Uterus (tissue), 4 donors: Measurements from ENCODE around the gene SMARCC1. TPM values are rescaled to one million over a fixed set of nuclear protein-coding genes. Genes with fewer than 3 reads are reported as not detected.
"Not testable (repeated sequence)": the region's sequence is repeated elsewhere in the genome, so short reads cannot be mapped to it uniquely, and the experiment has no call there.

ENCODE experiments used
- DNase-seq, 2 donors: peaks; one replicate each; pipeline ENCODE4 v3.0.0-alpha.2; 2019 to 2020
- H3K27ac ChIP-seq, 2 donors: fragments of 200-600 bp; sonication (generic); 1 replicate in 1 of 2; 2 replicates in 1 of 2; pipeline ENCODE4 v1.5.1; 2016 to 2018
- H3K27me3 ChIP-seq, 2 donors: fragments of 200-600 bp; sonication (generic); one replicate each; pipeline ENCODE4 v1.5.1; 2018 to 2019; ENCODE audit warnings: control low read depth in 1 of 2
- H3K36me3 ChIP-seq, 2 donors: fragments of 200-600 bp; sonication (generic); one replicate each; pipeline ENCODE4 v1.5.1; 2019; ENCODE audit warnings: control low read depth in 1 of 2
- H3K4me1 ChIP-seq, 2 donors: fragments of 200-600 bp; sonication (generic); one replicate each; pipeline ENCODE4 v1.5.1; 2018 to 2019; ENCODE audit warnings: control low read depth in 1 of 2
- H3K4me3 ChIP-seq, 2 donors: fragments of 200-600 bp; sonication (generic); 1 replicate in 1 of 2; 2 replicates in 1 of 2; pipeline ENCODE4 v1.5.1; 2018 to 2019; ENCODE audit warnings: mild to moderate bottlenecking in 1 of 2
- H3K9me3 ChIP-seq, 2 donors: fragments of 200-600 bp; sonication (generic); one replicate each; pipeline ENCODE4 v1.5.1; 2019; ENCODE audit warnings: control low read depth in 1 of 2
- CTCF ChIP-seq, 4 experiments: fragments of 200-600 bp in 2 of 4; fragments of 450-650 bp in 2 of 4; sonication (generic) in 2 of 4; IDR thresholded peaks; one replicate each; pipeline ENCODE4 v1.5.1; 2016 to 2019; ENCODE audit warnings: antibody characterized with exemption in 4 of 4, mild to moderate bottlenecking in 2 of 4, moderate library complexity in 1 of 4
- POLR2A ChIP-seq, 2 donors: fragments of 450-650 bp; IDR thresholded peaks; one replicate each; pipeline ENCODE4 v1.6.1; 2016; ENCODE audit warnings: antibody characterized with exemption in 2 of 2, mild to moderate bottlenecking in 1 of 2, moderate library complexity in 1 of 2
- intact Hi-C: fragments of 100-400 bp; cut with DNase I; formaldehyde crosslinking; loops from one replicate; pipeline ENCODE4 v1.15.1; 2023; ENCODE audit warnings: low total_unique reads
- total RNA-seq, 4 donors: library from RNA; depleted of rRNA in 3 of 4; stranded (reverse); fragments of >200 nt in 3 of 4; gene quantifications; one replicate each; pipeline versions ENCODE4 v1.1.0 to v1.2.4, GENCODE V29; 2014 to 2023
- donor health status: DM: yes; HTN: yes; CAD: no.

The SMARCC1 gene
- total RNA-seq: 10 to 100 TPM; 23.8 to 61.0 (median 45.5) TPM

- intact Hi-C loops: no loop called here
- Histone ChIP-seq H3K27ac (peak within 1 kb of the TSS; percentile 94 to 96), H3K4me1 (no peaks in the 10 kb centered on the region), H3K9me3 (no peaks in the 10 kb centered on the region), H3K36me3 (no peaks in the 10 kb centered on the region), H3K4me3 (peak within 1 kb of the TSS; percentile 88 to 91), H3K27me3 (no peaks in the 10 kb centered on the region)
- DNase-seq: peak; percentile 96 to 98
- TF ChIP-seq CTCF (IDR thresholded peaks at IDR 0.05) (peak in 3 of 4 experiments; percentile 5 to 55 (median 19)), POLR2A (IDR thresholded peaks at IDR 0.05) (peak; percentile 83 to 95)
Observed at GRCh38 chr3:47781685-47782445, at the start of gene SMARCC1. TSS of gene SMARCC1 (minus strand) at chr3:47781893. CDS start at chr3:47781797, 96 bp downstream.

DNA sequence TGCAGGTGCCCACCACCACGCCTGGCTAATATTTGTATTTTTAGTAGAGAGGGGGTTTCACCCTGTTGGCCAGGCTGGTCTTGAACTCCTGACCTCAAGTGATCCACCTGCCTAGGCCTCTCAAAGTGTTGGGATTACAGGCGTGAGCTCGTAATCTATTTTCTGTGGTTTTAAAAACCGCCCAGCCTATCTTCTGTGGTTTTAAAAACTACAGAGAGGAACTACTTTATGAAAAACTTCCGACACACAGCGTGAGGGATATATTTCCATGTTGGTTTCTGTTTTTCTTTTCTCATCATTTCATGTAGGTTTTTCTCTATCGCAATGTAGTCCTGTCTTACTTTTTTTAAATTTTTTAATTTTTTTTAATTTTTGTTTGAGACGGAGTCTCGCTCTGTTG, 47.8 kb upstream of the SMARCC1 start:
- H3K27me3 ChIP-seq, H3K27ac ChIP-seq, DNase-seq, H3K4me3 ChIP-seq, H3K9me3 ChIP-seq, intact Hi-C loops, H3K36me3 ChIP-seq, H3K4me1 ChIP-seq: not testable (repeated sequence)

GRCh38 chr3:47825590-47825989, 43.9 kb upstream of the SMARCC1 start:
- Histone ChIP-seq H3K4me1 (no peaks in the 10 kb centered on the region), H3K27me3 (no peaks in the 10 kb centered on the region), H3K36me3 (no peaks in the 10 kb centered on the region), H3K4me3 (peak overlapping the region; percentile 78 to 91), H3K27ac (peak overlapping the region; percentile 80 to 84), H3K9me3 (no peaks in the 10 kb centered on the region)
- DNase-seq: no peak
- intact Hi-C loops: no loop called here
- TF ChIP-seq CTCF (IDR thresholded peaks at IDR 0.05) (no peak), POLR2A (IDR thresholded peaks at IDR 0.05) (no peak)

GRCh38 chr3:47824541-47825473, 43.1 kb upstream of the SMARCC1 start:
- H3K27ac ChIP-seq: peak overlapping the region; percentile 80 to 84
- DNase-seq: peak; percentile 53 to 78
- peak in 1 of 2 donors; percentile 54 for TF ChIP-seq POLR2A (IDR thresholded peaks at IDR 0.05)
- TF ChIP-seq CTCF (IDR thresholded peaks at IDR 0.05): peak; percentile 66 to 95 (median 88)
- no peaks in the 10 kb centered on the region for H3K4me1 ChIP-seq
- H3K4me3 ChIP-seq: peak overlapping the region; percentile 78 to 91
- no peaks in the 10 kb centered on the region for H3K9me3 ChIP-seq
- no peaks in the 10 kb centered on the region for H3K36me3 ChIP-seq
- intact Hi-C loops: no loop called here
- H3K27me3 ChIP-seq: no peaks in the 10 kb centered on the region

GRCh38 chr3:47817609-47818008, 35.9 kb upstream of the SMARCC1 start:
- H3K9me3 ChIP-seq: no peaks in the 10 kb centered on the region
- H3K4me1 ChIP-seq: no peaks in the 10 kb centered on the region
- H3K27me3 ChIP-seq: no peaks in the 10 kb centered on the region
- TF ChIP-seq CTCF (IDR thresholded peaks at IDR 0.05) (no peak), POLR2A (IDR thresholded peaks at IDR 0.05) (no peak)
- intact Hi-C loops: no loop called here
- no peak for DNase-seq
- H3K36me3 ChIP-seq: no peaks in the 10 kb centered on the region
- H3K27ac ChIP-seq: no peak overlapping the region
- H3K4me3 ChIP-seq: no peak overlapping the region
